Calu3 (cell line): Measurements from ENCODE around the gene ARGLU1. TPM values are rescaled to one million over a fixed set of nuclear protein-coding genes. Genes with fewer than 3 reads are reported as not detected.

ENCODE experiments used
- BruUV-seq: library from RNA; stranded (reverse); fragments of 400-500 nt; replicated peaks from 2 replicates; lab custom pipeline; 2021; lab: Mats Ljungman, UMichigan
- CTCF ChIA-PET: fragments of 300-600 bp; sonication (Branson Sonifier 250); formaldehyde crosslinking; loops from one replicate; lab custom pipeline; 2022; ENCODE audit warnings: antibody characterized with exemption; lab: Charles Lee
- DNase-seq: peaks from one replicate; pipeline ENCODE4 v3.0.0; 2022
- H3K27ac Mint-ChIP-seq: one replicate; pipeline ENCODE4 v1.8.0; 2022; ENCODE audit warnings: mixed read lengths; ENCODE audit not compliant: unreplicated experiment
- H3K27me3 Mint-ChIP-seq: one replicate; pipeline ENCODE4 v1.8.0; 2022; ENCODE audit warnings: mixed read lengths; ENCODE audit not compliant: unreplicated experiment
- H3K36me3 Mint-ChIP-seq: one replicate; pipeline ENCODE4 v1.8.0; 2022; ENCODE audit warnings: mild to moderate bottlenecking, moderate library complexity, mixed read lengths; ENCODE audit not compliant: insufficient read depth, unreplicated experiment
- H3K4me1 Mint-ChIP-seq: one replicate; pipeline ENCODE4 v1.8.0; 2022; ENCODE audit warnings: mild to moderate bottlenecking, low read depth, mixed read lengths; ENCODE audit not compliant: unreplicated experiment
- H3K4me3 Mint-ChIP-seq: one replicate; pipeline ENCODE4 v1.8.0; 2022; ENCODE audit warnings: mild to moderate bottlenecking, low read depth, moderate library complexity, mixed read lengths; ENCODE audit not compliant: unreplicated experiment
- H3K9me3 Mint-ChIP-seq: one replicate; pipeline ENCODE4 v1.8.0; 2022; ENCODE audit warnings: low read depth, mixed read lengths; ENCODE audit not compliant: unreplicated experiment
- CTCF ChIP-seq: fragments of 200-600 bp; IDR thresholded peaks from one replicate; pipeline ENCODE4 v1.8.0; 2022; ENCODE audit warnings: antibody characterized with exemption; ENCODE audit not compliant: unreplicated experiment
- intact Hi-C: fragments of 100-400 bp; cut with micrococcal nuclease; formaldehyde crosslinking; loops from one replicate; pipeline ENCODE4 v1.10.0; 2022; ENCODE audit not compliant: unreplicated experiment
- total RNA-seq: library from RNA; stranded (reverse); gene quantifications from 2 replicates; pipeline ENCODE4 v1.2.3, GENCODE V29; 2022

ARGLU1 gene
- total RNA-seq, 1 experiment from 2014 or later, result 28.8 TPM

- H3K27ac Mint-ChIP-seq, result no peak overlapping the region
Measured at GRCh38 chr13:106514928-106515634, 52.9 kb downstream of the ARGLU1 start.

GRCh38 chr13:106513025-106513983 lies 54.6 kb downstream of the ARGLU1 start:
- no TSS peak for BruUV-seq
- Mint-ChIP-seq H3K4me1 (peaks cover 14% of the 10 kb centered on the region), H3K9me3 (no peaks in the 10 kb centered on the region), H3K27ac (peak overlapping the region; percentile 39), H3K27me3 (no peaks in the 10 kb centered on the region), H3K36me3 (no peaks in the 10 kb centered on the region), H3K4me3 (peak overlapping the region; percentile 17)
- no peak for DNase-seq
- intact Hi-C loops, result no loop called here
- no peak for TF ChIP-seq CTCF
- CTCF ChIA-PET, result no interaction called here

More at GRCh38 chr13:106514928-106515634, 52.9 kb downstream of the ARGLU1 start:
- intact Hi-C loops, result no loop called here
- DNase-seq, result no peak
- no peaks in the 10 kb centered on the region for H3K27me3 Mint-ChIP-seq
- no TSS peak for BruUV-seq
- CTCF ChIA-PET, result interaction anchor here (0.7 kb wide), 1 partner anchor 35 kb away, joined by 3 read pairs; no protein-coding TSS in a partner anchor
- H3K4me1 Mint-ChIP-seq, result peaks cover 14% of the 10 kb centered on the region
- H3K4me3 Mint-ChIP-seq, result no peak overlapping the region
- H3K36me3 Mint-ChIP-seq, result no peaks in the 10 kb centered on the region
- H3K9me3 Mint-ChIP-seq, result no peaks in the 10 kb centered on the region
- no peak for TF ChIP-seq CTCF

GRCh38 chr13:106507560-106508274 lies 60.2 kb downstream of the ARGLU1 start:
- Mint-ChIP-seq H3K9me3 (no peaks in the 10 kb centered on the region), H3K36me3 (peaks cover 5% of the 10 kb centered on the region), H3K4me3 (no peak overlapping the region), H3K27me3 (no peaks in the 10 kb centered on the region), H3K27ac (no peak overlapping the region), H3K4me1 (no peaks in the 10 kb centered on the region)
- TF ChIP-seq CTCF, result no peak
- intact Hi-C loops, result no loop called here
- CTCF ChIA-PET, result no interaction called here
- DNase-seq, result no peak
- no TSS peak for BruUV-seq

- DNase-seq, result no peak
- peaks cover 5% of the 10 kb centered on the region for H3K36me3 Mint-ChIP-seq
- intact Hi-C loops, result no loop called here
- BruUV-seq, result no TSS peak
- no peak for TF ChIP-seq CTCF
- no peak overlapping the region for H3K27ac Mint-ChIP-seq
- no peaks in the 10 kb centered on the region for H3K27me3 Mint-ChIP-seq
- CTCF ChIA-PET, result no interaction called here
- H3K4me3 Mint-ChIP-seq, result no peak overlapping the region
- H3K4me1 Mint-ChIP-seq, result no peaks in the 10 kb centered on the region
- no peaks in the 10 kb centered on the region for H3K9me3 Mint-ChIP-seq
Measured at GRCh38 chr13:106506286-106506685, 61.7 kb downstream of the ARGLU1 start.
